ENCODE data around the gene PDE10A.

DNA sequence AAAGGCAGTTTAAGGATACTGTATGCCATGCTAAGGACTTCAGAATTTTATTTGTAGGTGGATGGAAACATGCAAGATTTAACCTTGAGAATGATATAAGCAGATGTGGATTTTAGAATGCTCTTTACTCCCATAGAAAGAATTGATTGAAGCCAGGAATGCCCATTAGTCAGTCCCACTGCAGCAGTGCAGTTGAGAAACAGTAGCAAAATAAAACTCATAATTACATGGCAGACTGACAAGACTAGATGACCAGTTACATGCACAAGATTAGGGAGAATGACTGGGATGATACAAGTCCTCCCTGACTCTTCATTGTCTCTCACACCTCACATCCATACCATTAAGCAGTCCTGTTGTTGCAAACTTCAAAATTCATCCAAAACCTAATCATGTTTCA lies 83.9 kb downstream of the PDE10A start:
- no peak for TF ChIP-seq CTCF (IDR thresholded peaks at IDR 0.05; ENCODE audit: borderline replicate concordance, extremely low read depth, low read length, poor library complexity, severe bottlenecking)
- TF ChIP-seq EZH2 (IDR thresholded peaks at IDR 0.05; ENCODE audit: borderline replicate concordance, low read depth, low read length, severe bottlenecking), result no peak

Measured in DND-41 (cell line).